Mesothelial cell of epicardium (in vitro differentiated cells): ENCODE measurements around the gene BRF1. TPM values are rescaled to one million over a fixed set of nuclear protein-coding genes. Genes with fewer than 3 reads are reported as not detected.

Experiments used
- DNase-seq, 2 experiments: peaks; one replicate each; pipeline ENCODE4 v3.0.0; 2021; ENCODE audit warnings: low spot score in 2 of 2; ENCODE audit not compliant: unreplicated experiment in 2 of 2
- H3K27ac Mint-ChIP-seq: 2 replicates; pipeline ENCODE4 v1.8.0; 2021; ENCODE audit warnings: mixed read lengths
- H3K27me3 Mint-ChIP-seq: 2 replicates; pipeline ENCODE4 v1.8.0; 2021; ENCODE audit warnings: low read depth, mixed read lengths
- H3K36me3 Mint-ChIP-seq: 2 replicates; pipeline ENCODE4 v1.8.0; 2021; ENCODE audit warnings: mixed read lengths
- H3K4me1 Mint-ChIP-seq: 2 replicates; pipeline ENCODE4 v1.8.0; 2021; ENCODE audit warnings: mixed read lengths
- H3K4me3 Mint-ChIP-seq: 2 replicates; pipeline ENCODE4 v1.8.0; 2021; ENCODE audit warnings: mild to moderate bottlenecking, moderate library complexity, mixed read lengths
- H3K9me3 Mint-ChIP-seq: 2 replicates; pipeline ENCODE4 v1.8.0; 2021; ENCODE audit warnings: mixed read lengths
- CTCF ChIP-seq: fragments of 200-600 bp; sonication (generic); IDR thresholded peaks from one replicate; pipeline ENCODE4 v1.5.0; 2021; ENCODE audit warnings: antibody characterized with exemption; ENCODE audit not compliant: unreplicated experiment
- total RNA-seq: library from RNA; stranded (reverse); gene quantifications from 3 replicates; pipeline ENCODE4 v1.2.1, GENCODE V29; 2021

Gene BRF1
- total RNA-seq, 1 donor from 2014 or later: 78.6 TPM

- Mint-ChIP-seq H3K36me3 (peaks cover 32% of the 10 kb centered on the region), H3K4me1 (peaks cover 11% of the 10 kb centered on the region)
Measured at GRCh38 chr14:105224845-105225570, 75.8 kb downstream of the BRF1 start.

GRCh38 chr14:105223770-105224544 lies 76.8 kb downstream of the BRF1 start:
- H3K27me3 Mint-ChIP-seq: no peaks in the 10 kb centered on the region
- peaks cover 30% of the 10 kb centered on the region for H3K36me3 Mint-ChIP-seq
- H3K27ac Mint-ChIP-seq: no peak overlapping the region
- no peak for DNase-seq
- TF ChIP-seq CTCF: no peak
- H3K9me3 Mint-ChIP-seq: no peaks in the 10 kb centered on the region
- H3K4me3 Mint-ChIP-seq: no peak overlapping the region
- H3K4me1 Mint-ChIP-seq: peaks cover 11% of the 10 kb centered on the region

More at GRCh38 chr14:105224845-105225570, 75.8 kb downstream of the BRF1 start:
- no peaks in the 10 kb centered on the region for H3K27me3 Mint-ChIP-seq
- no peaks in the 10 kb centered on the region for H3K9me3 Mint-ChIP-seq
- TF ChIP-seq CTCF: no peak
- H3K4me3 Mint-ChIP-seq: no peak overlapping the region
- peak overlapping the region; percentile 72 for H3K27ac Mint-ChIP-seq
- no peak for DNase-seq

GRCh38 chr14:105223260-105223659 lies 77.5 kb downstream of the BRF1 start:
- no peak for DNase-seq
- H3K9me3 Mint-ChIP-seq: no peaks in the 10 kb centered on the region
- H3K4me1 Mint-ChIP-seq: peaks cover 11% of the 10 kb centered on the region
- no peaks in the 10 kb centered on the region for H3K27me3 Mint-ChIP-seq
- peaks cover 31% of the 10 kb centered on the region for H3K36me3 Mint-ChIP-seq
- no peak overlapping the region for H3K27ac Mint-ChIP-seq
- no peak overlapping the region for H3K4me3 Mint-ChIP-seq
- no peak for TF ChIP-seq CTCF

DNA sequence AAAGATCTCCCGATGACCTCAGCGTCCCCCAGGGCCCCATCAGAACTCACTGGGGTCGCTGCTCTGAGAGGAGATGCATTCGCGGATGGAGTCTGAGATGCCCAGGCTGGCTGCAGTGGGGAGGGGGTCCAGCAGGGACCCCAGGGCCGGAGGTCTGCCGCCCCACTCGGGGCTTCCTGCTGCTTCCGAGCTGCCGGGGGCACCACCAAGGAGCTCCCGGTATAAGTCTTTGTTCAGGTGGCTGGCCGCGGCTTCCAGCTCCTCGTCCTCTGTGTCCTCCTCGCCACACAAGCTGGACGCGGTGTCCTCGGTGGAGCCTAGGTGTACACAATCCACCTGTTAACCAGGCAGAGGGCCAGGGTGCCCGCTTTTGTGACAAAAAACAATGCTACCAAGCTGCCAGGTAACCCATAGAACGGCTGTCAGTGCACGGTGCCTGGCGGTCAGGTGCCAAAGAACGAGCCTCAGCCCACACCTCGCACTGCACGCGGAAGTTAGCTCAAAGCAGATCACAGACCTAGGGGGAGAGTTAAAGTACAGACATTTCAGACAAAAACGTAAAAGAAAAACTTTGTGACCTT lies 79.1 kb downstream of the BRF1 start:
- TF ChIP-seq CTCF: no peak
- Mint-ChIP-seq H3K4me1 (peaks cover 11% of the 10 kb centered on the region), H3K4me3 (no peak overlapping the region)

DNA sequence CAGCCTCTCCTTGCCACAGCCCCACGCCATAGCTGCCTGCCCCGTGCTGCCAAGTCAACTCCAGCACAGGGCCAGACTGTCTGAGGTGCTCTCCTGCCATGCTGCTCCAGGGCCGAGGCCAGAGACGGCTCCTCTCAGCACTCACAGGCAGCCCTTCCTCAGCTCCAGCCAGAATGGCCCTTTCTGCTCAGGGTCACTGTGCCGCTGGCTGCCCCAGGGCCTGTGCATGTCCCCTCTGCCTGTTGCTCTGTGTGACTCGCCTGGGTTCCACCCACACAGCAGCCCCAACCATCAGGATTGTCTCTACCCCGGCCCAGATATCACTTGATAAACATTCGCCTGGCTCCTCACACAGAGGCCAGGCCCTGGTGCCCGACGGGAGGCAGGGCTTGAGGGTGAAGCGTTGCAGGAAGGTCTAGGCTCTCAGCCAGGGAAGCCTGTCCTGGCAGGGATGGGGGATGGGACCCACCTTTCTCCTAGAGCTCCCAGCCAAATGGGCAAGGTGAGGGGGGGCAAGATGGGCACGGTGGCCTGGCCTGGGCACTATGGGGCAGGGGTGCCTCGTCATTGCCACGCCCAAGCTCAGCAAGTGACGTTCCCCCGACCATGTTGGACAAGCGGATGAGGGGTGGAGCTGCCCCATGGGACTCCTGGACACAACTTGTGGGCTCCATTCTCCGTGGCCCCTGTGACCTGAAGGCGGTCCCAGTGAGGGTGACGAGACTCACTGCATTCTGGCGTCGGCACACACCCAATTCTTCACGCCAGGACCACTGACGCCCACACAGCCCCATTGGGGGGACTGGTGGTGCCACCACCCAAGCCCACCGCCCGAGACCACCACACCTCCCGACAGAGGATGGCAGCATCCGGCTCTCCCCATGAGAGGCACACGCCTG lies 79.9 kb downstream of the BRF1 start:
- Mint-ChIP-seq H3K36me3 (peaks cover 25% of the 10 kb centered on the region), H3K9me3 (no peaks in the 10 kb centered on the region), H3K27me3 (no peaks in the 10 kb centered on the region), H3K27ac (no peak overlapping the region), H3K4me3 (no peak overlapping the region), H3K4me1 (peaks cover 11% of the 10 kb centered on the region)
- no peak for TF ChIP-seq CTCF
- no peak for DNase-seq

More for the DNA sequence above, 79.1 kb downstream of the BRF1 start:
- H3K27me3 Mint-ChIP-seq: no peaks in the 10 kb centered on the region
- peaks cover 30% of the 10 kb centered on the region for H3K36me3 Mint-ChIP-seq
- no peak for DNase-seq
- H3K27ac Mint-ChIP-seq: peak overlapping the region; percentile 55
- no peaks in the 10 kb centered on the region for H3K9me3 Mint-ChIP-seq
